Mammary epithelial cell (primary cell): ENCODE measurements around the gene SLC8A3.

Source experiments
- CTCF ChIP-seq, 2 donors: IDR thresholded peaks in 1 of 2; conservative IDR thresholded peaks in 1 of 2; 2 replicates each; pipeline ENCODE4 v1.5.1; 2011 to 2012; ENCODE audit warnings: inconsistent platforms in 2 of 2, low read length in 2 of 2, mild to moderate bottlenecking in 2 of 2, control low read depth in 1 of 2, low read depth in 1 of 2; ENCODE audit not compliant: insufficient read depth in 1 of 2; ENCODE audit errors: extremely low read depth in 1 of 2
- EZH2 ChIP-seq: IDR thresholded peaks from 2 replicates; pipeline ENCODE4 v1.6.1; 2012; ENCODE audit warnings: low read length, inconsistent platforms, borderline replicate concordance

GRCh38 chr14:70171726-70172125, 17.0 kb downstream of the SLC8A3 start:
- TF ChIP-seq CTCF (conservative IDR thresholded peaks at IDR 0.05 in 1 of 2, IDR thresholded peaks at IDR 0.05 in 1 of 2; ENCODE audit: extremely low read depth in 1 of 2, insufficient read depth in 1 of 2, low read depth in 1 of 2, low read length in 2 of 2), result no peak
- no peak for TF ChIP-seq EZH2
